Effector CD8-positive, alpha-beta T cell (primary cell): ENCODE data around the gene CD46.

Source experiments
- DNase-seq: peaks from one replicate; lab custom pipeline; 2025; lab: John Stamatoyannopoulos, UW

CD46 gene

GRCh38 chr1:207813946-207814345 is 62.1 kb downstream of the CD46 start:
- DNase-seq, result no peak

GRCh38 chr1:207814469-207814868 is 62.6 kb downstream of the CD46 start:
- DNase-seq, result no peak

- no peak for DNase-seq
Observed at GRCh38 chr1:207815466-207815865, 63.6 kb downstream of the CD46 start.

- no peak for DNase-seq
Observed at GRCh38 chr1:207815913-207816291, 64.0 kb downstream of the CD46 start.

GRCh38 chr1:207817166-207817565 is 65.3 kb downstream of the CD46 start:
- DNase-seq, result no peak

GRCh38 chr1:207817778-207818751 is 66.2 kb downstream of the CD46 start:
- DNase-seq, result no peak

- no peak for DNase-seq
Observed at GRCh38 chr1:207818971-207819451, 67.2 kb downstream of the CD46 start.

GRCh38 chr1:207820568-207821463 is 69.0 kb downstream of the CD46 start:
- no peak for DNase-seq

GRCh38 chr1:207821464-207822045 is 69.7 kb downstream of the CD46 start:
- DNase-seq, result no peak

- DNase-seq, result no peak
Observed at GRCh38 chr1:207822124-207822601, 70.3 kb downstream of the CD46 start.

GRCh38 chr1:207822602-207823451 is 71.0 kb downstream of the CD46 start:
- DNase-seq, result peak; percentile 59

- no peak for DNase-seq
Observed at GRCh38 chr1:207823531-207823879, 71.7 kb downstream of the CD46 start.

GRCh38 chr1:207823880-207824566 is 72.2 kb downstream of the CD46 start:
- peak; percentile 54 for DNase-seq

GRCh38 chr1:207824691-207825408 is 73.0 kb downstream of the CD46 start:
- no peak for DNase-seq

GRCh38 chr1:207825409-207825695 is 73.5 kb downstream of the CD46 start:
- no peak for DNase-seq

- DNase-seq, result peak; percentile 50
Observed at GRCh38 chr1:207825719-207826556, 74.1 kb downstream of the CD46 start.

GRCh38 chr1:207826557-207827487 is 75.0 kb downstream of the CD46 start:
- DNase-seq, result no peak

GRCh38 chr1:207827488-207827830 is 75.6 kb downstream of the CD46 start:
- DNase-seq, result no peak
